Left lung (tissue), 10 donors: Measurements from ENCODE around the gene FYN. TPM values are rescaled to one million over a fixed set of nuclear protein-coding genes. Genes with fewer than 3 reads are reported as not detected.

Source experiments
- ATAC-seq: fragments of 200-7000 bp; cut with Tn5 transposase; one replicate; pipeline ENCODE4 v1.9.1; 2020; ENCODE audit warnings: moderate library complexity
- DNase-seq, 4 donors: peaks; one replicate each; pipeline ENCODE4 v3.0.0-alpha.2; 2013 to 2020
- H3K27ac ChIP-seq, 2 donors: fragments of 200-600 bp; sonication (generic) in 1 of 2; one replicate each; pipeline versions ENCODE4 v1.5.0 to v1.8.0; 2020 to 2021
- H3K27me3 ChIP-seq, 2 donors: fragments of 200-600 bp; sonication (generic) in 1 of 2; one replicate each; pipeline versions ENCODE4 v1.5.0 to v1.8.0; 2020 to 2021
- H3K36me3 ChIP-seq, 2 donors: fragments of 200-600 bp; sonication (generic) in 1 of 2; one replicate each; pipeline versions ENCODE4 v1.5.0 to v1.8.0; 2020 to 2021
- H3K4me1 ChIP-seq, 2 donors: fragments of 200-600 bp; one replicate each; pipeline ENCODE4 v1.8.0; 2021
- H3K4me3 ChIP-seq, 2 donors: fragments of 200-600 bp; sonication (generic) in 1 of 2; one replicate each; pipeline versions ENCODE4 v1.5.0 to v1.8.0; 2020 to 2021; ENCODE audit warnings: mild to moderate bottlenecking in 1 of 2
- H3K9me3 ChIP-seq, 2 donors: fragments of 200-600 bp; sonication (generic) in 1 of 2; one replicate each; pipeline versions ENCODE4 v1.5.0 to v1.8.0; 2020 to 2021
- CTCF ChIP-seq, 2 donors: fragments of 200-600 bp; sonication (generic) in 1 of 2; IDR thresholded peaks; one replicate each; pipeline versions ENCODE4 v1.5.0 to v1.8.0; 2021; ENCODE audit warnings: antibody characterized with exemption in 2 of 2
- intact Hi-C, 2 donors: fragments of 100-400 bp; cut with DNase I; formaldehyde crosslinking; loops; one replicate each; pipeline versions ENCODE4 v1.11.2 to v1.14.2; 2022
- polyA plus RNA-seq, 6 donors: library from polyadenylated mRNA; unstranded; fragments of 120-200 nt; gene quantifications; one replicate each; pipeline ENCODE4 v1.2.1, GENCODE V29; 2013; ENCODE audit not compliant: insufficient read length in 6 of 6
- total RNA-seq, 2 donors: library from RNA; stranded (reverse); fragmentation: NEBNext Ultra II Directional; extraction: Animal tissue kit (Norgen Biotek cat#: 25700); gene quantifications; one replicate each; pipeline ENCODE4 v1.2.1, GENCODE V29; 2021
- donor health status: DM: no; HTN: yes; CAD: no.
- donor health status: DM: no; HTN: no; CAD: no.

Gene FYN
- total and polyA plus RNA-seq, 8 donors, result 58.8 to 165 (median 144) TPM

- DNase-seq, result peak in 2 of 4 donors; percentile 73 to 75
- H3K4me3 ChIP-seq, result no peak overlapping the region
- H3K36me3 ChIP-seq, result no peaks in the 10 kb centered on the region
- no peak for TF ChIP-seq CTCF (IDR thresholded peaks at IDR 0.05)
- peaks cover 17 to 52% of the 10 kb centered on the region in 2 donors for H3K4me1 ChIP-seq
- ATAC-seq, result peak; percentile 43
- no peaks in the 10 kb centered on the region for H3K27me3 ChIP-seq
- H3K9me3 ChIP-seq, result no peaks in the 10 kb centered on the region
- intact Hi-C loops, result no loop called here
- peak overlapping the region; percentile 29 to 66 for H3K27ac ChIP-seq
Measured at GRCh38 chr6:111759836-111760785, 113.1 kb downstream of the FYN start.

- Histone ChIP-seq H3K9me3 (no peaks in the 10 kb centered on the region), H3K4me3 (no peak overlapping the region), H3K27me3 (no peaks in the 10 kb centered on the region), H3K36me3 (no peaks in the 10 kb centered on the region), H3K4me1 (peaks cover 17 to 51% of the 10 kb centered on the region in 2 donors), H3K27ac (peak overlapping the region; percentile 29 to 66)
- no peak for TF ChIP-seq CTCF (IDR thresholded peaks at IDR 0.05)
- no peak for ATAC-seq
- intact Hi-C loops, result no loop called here
- DNase-seq, result peak in 1 of 4 donors; percentile 24
Measured at GRCh38 chr6:111759331-111759835, 113.9 kb downstream of the FYN start.

- no peak overlapping the region for H3K4me3 ChIP-seq
Measured at GRCh38 chr6:111758608-111759329, 114.5 kb downstream of the FYN start.

GRCh38 chr6:111757342-111757741 lies 115.9 kb downstream of the FYN start:
- DNase-seq (no peak), ATAC-seq (peak; percentile 9)
- H3K27me3 ChIP-seq, result no peaks in the 10 kb centered on the region
- H3K9me3 ChIP-seq, result no peaks in the 10 kb centered on the region
- intact Hi-C loops, result no loop called here
- TF ChIP-seq CTCF (IDR thresholded peaks at IDR 0.05), result no peak
- no peaks in the 10 kb centered on the region for H3K36me3 ChIP-seq
- H3K4me1 ChIP-seq, result peaks cover 17 to 44% of the 10 kb centered on the region in 2 donors
- peak overlapping the region; percentile 40 to 53 for H3K27ac ChIP-seq
- peak overlapping the region in 1 of 2 donors; percentile 2 for H3K4me3 ChIP-seq

More at GRCh38 chr6:111758608-111759329, 114.5 kb downstream of the FYN start:
- no peak for DNase-seq
- H3K36me3 ChIP-seq, result no peaks in the 10 kb centered on the region
- peak overlapping the region; percentile 40 to 66 for H3K27ac ChIP-seq
- peaks cover 17 to 47% of the 10 kb centered on the region in 2 donors for H3K4me1 ChIP-seq
- intact Hi-C loops, result no loop called here
- no peaks in the 10 kb centered on the region for H3K9me3 ChIP-seq
- no peak for ATAC-seq
- TF ChIP-seq CTCF (IDR thresholded peaks at IDR 0.05), result no peak
- H3K27me3 ChIP-seq, result no peaks in the 10 kb centered on the region
